HS-27A (cell line): ENCODE data around the gene OSBPL10.
"Not testable (repeated sequence)": the region's sequence is repeated elsewhere in the genome, so short reads cannot be mapped to it uniquely, and the experiment has no call there.

Experiments
- DNase-seq: peaks from one replicate; pipeline ENCODE4 v3.0.0-alpha.2; 2012; ENCODE audit warnings: low read depth, missing footprints

The OSBPL10 gene

GRCh38 chr3:31813686-31814085, 167.4 kb downstream of the OSBPL10 start:
- no peak for DNase-seq

- no peak for DNase-seq
These were observed 167.9 kb downstream of the OSBPL10 start for GRCh38 chr3:31813197-31813596.

GRCh38 chr3:31810991-31811433, 170.1 kb downstream of the OSBPL10 start:
- DNase-seq: no peak

GRCh38 chr3:31808143-31808720, 172.8 kb downstream of the OSBPL10 start:
- DNase-seq: no peak

GRCh38 chr3:31804251-31805051, 176.6 kb downstream of the OSBPL10 start:
- no peak for DNase-seq

GRCh38 chr3:31802981-31803740, 177.9 kb downstream of the OSBPL10 start:
- DNase-seq: no peak

- no peak for DNase-seq
These were observed 180.6 kb downstream of the OSBPL10 start for GRCh38 chr3:31800436-31800835.

GRCh38 chr3:31798840-31799239, 182.2 kb downstream of the OSBPL10 start:
- DNase-seq: no peak

- no peak for DNase-seq
These were observed 187.2 kb downstream of the OSBPL10 start for GRCh38 chr3:31793821-31794220.

- DNase-seq: no peak
These were observed 190.0 kb downstream of the OSBPL10 start for GRCh38 chr3:31791090-31791430.

GRCh38 chr3:31790193-31791089, 190.6 kb downstream of the OSBPL10 start:
- no peak for DNase-seq

GRCh38 chr3:31789429-31789828, 191.6 kb downstream of the OSBPL10 start:
- no peak for DNase-seq

- DNase-seq: no peak
These were observed 195.3 kb downstream of the OSBPL10 start for GRCh38 chr3:31785734-31786133.

GRCh38 chr3:31785286-31785685, 195.8 kb downstream of the OSBPL10 start:
- no peak for DNase-seq

GRCh38 chr3:31783851-31784250, 197.2 kb downstream of the OSBPL10 start:
- DNase-seq: not testable (repeated sequence)

GRCh38 chr3:31782306-31782705, 198.8 kb downstream of the OSBPL10 start:
- not testable (repeated sequence) for DNase-seq

- no peak for DNase-seq
These were observed 201.5 kb downstream of the OSBPL10 start for GRCh38 chr3:31779514-31779913.

GRCh38 chr3:31777887-31778286, 203.2 kb downstream of the OSBPL10 start:
- no peak for DNase-seq

GRCh38 chr3:31777092-31777491, 204.0 kb downstream of the OSBPL10 start:
- no peak for DNase-seq

GRCh38 chr3:31776016-31776415, 205.0 kb downstream of the OSBPL10 start:
- DNase-seq: no peak

GRCh38 chr3:31775383-31775782, 205.7 kb downstream of the OSBPL10 start:
- DNase-seq: no peak
